Activated T-helper 1 cell treated with Interleukin-2 at 50 U/mL for 16 hours (primary cell): ENCODE results near the gene ATXN7L1.

Source experiments
- DNase-seq: peaks from one replicate; pipeline ENCODE4 v3.0.0-alpha.2; 2020; ENCODE audit warnings: low read depth

Gene ATXN7L1

DNA sequence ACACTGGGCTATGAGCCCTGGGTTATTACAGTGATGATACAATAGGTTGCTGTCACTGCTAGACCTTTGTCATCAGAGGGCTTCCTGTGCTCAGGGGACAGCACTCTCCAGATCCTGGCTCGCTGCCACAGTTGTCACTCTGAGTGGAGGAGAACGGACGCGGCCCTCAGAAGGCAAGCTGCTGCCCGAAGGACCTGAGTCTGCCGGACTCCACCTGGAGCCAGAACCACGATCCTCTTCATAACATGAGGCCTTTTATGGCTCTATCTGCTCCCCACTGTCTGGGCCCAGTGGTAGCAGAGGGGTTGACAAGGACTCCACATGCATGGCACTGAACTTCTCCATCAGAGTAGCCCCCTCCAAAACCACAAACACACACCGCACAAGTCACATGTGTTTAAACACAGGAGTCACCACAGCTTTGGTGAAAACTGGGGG is 200.4 kb downstream of the ATXN7L1 start:
- DNase-seq, result peak; percentile 38

DNA sequence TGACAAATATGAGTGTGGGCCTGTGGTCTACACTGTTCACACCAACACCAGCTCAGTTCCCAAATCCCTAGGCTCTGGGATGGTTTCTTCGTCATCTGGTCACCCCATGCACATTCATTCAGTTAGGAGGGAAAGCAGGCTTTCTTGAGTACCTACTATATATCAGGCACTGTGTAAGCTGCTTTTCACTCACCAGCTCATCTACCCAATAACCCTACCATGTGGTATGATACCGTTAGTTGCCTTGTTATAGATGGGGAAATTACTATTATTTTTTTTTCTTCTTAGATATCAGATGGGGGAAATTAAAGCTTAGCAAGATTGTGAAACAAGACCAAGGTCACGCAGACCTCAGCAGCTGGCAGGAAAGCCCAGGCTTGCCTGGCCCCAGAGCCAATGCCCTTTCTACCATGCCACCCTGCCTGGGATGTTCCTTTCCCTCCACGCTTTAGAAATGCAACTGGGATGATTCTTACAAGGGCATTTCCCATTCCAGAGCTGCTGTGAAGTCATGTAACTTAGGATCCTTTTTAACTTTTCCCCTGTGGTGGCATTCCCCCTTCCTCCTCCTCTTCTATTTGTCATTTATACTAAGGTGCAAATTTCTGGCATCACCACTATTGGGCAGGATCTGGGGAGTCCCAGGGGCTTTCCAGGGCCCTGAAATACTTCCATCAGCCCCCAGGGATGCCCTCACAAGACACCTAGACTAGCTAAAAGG is 202.0 kb downstream of the ATXN7L1 start:
- DNase-seq, result no peak

DNA sequence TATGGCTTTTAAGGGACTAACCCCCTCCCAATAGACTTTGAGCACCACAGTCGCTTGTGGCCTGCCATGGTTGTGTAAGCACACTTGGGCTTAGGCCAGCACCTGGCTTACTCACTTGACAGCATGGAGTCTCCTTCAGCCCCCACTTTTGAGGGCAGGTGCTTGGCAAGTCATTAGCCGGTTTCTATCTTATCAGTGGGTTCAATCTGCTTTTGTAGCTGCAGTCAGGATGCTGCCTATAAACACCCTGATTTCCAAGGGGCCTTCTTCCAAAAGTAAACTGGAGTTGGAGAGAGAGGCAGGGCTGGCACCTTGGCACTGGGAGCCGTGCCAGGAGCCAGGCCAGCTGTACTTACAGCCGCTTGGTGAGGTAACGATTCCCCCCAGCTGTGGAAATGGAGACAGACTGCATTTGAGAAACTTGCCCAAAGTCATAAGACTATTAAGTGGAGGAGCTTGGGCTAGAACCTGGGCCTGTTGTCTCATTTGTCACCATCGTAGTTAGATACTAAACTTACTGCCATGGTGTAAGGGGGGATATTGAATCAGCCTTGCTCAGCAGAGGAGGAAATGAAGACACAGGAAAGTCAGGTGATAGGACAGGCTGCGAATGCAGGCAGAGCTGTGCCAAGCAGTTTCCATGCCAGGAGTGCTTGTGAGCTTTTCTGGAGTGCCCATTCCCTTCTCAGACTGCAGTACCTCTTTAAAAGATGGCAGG is 202.9 kb downstream of the ATXN7L1 start:
- DNase-seq, result no peak

DNA sequence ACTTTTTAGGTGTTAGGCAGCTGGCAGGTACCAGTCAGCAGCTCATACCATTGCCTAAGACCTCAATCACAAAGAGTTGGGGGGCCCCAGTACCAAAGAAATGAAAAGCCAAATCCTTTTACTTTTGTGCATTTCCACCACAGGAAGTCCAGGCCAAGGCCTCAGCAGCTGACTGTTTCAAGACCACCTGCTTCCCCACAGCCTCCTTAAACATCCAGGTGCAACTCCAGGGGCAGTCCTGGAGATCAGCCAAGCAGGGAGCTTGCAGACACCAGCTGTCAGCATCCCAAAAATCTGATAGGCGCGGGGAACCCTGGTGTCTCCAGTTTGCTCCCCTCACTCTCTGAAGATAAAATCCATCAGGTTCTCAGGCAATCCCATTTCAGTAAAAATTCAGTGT is 203.6 kb downstream of the ATXN7L1 start:
- no peak for DNase-seq

DNA sequence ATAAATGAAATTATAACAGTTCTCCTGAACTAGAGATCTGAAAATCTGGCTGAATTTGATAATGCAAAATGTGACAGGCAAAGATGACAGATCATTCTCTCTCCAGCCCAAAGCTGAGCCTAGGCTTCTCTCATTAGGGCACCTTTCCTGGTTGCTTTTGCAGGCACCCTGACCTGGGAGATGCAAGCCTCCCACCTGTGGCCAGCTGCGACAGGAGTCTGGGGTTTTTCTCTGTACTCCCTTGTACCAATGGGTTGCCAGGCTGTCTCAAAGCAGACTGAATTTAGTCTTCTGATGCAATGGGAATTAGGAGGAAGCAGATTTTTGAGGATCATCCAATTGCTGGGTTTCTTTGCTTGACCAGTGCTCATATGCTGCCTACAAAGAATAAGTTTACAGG is 210.1 kb downstream of the ATXN7L1 start:
- no peak for DNase-seq

DNA sequence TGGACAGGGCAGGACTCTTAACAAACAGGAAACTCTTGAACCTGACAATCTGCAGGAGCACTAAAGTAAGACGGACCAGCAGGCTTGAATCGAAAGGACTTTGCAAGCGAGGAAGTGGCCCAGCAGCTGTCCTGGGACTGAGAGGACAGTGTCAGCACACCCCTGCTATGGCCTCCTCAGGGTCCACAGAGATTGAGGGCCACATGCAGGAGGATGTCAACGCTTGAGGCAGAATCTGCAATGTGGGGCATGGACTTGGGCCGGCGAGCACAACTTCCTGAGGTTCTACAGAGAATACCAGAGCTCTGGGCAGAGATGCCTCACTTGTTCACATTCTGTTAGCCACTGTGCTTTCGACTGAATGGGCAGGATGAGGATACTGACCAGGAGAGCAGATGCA is 210.7 kb downstream of the ATXN7L1 start:
- no peak for DNase-seq

DNA sequence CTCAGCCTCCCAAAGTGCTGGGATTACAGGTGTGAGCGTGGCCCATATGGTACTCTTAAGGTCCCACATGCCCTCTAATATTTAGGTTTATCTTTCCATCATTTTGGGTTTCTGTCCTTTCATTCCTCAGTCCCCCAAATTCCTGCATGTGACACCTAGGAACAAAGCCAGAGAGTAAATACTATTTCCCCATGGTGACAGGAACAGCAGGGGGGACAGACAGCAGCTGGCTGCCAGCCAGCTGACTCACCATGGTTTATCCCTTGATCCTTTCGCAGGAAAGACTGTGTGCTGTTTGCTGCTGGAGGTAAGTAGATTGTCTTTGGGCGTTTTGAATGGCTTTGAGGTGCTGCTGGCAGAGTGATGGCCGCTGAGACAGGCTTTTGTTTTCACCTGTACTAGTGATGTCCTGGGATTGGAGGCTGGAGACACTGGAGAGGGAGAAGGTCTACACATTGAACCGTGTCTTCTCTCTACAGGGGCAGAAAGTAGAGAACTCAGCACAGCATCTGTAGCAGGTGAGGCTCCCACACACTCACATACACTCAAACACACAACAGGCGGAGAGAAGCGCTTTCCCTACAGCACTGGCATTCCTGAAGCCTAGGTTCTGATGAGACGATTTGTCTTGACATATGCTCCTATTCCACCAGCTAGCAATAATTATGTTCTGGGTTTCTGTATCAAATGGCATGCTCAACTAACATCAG is 211.4 kb downstream of the ATXN7L1 start:
- no peak for DNase-seq

DNA sequence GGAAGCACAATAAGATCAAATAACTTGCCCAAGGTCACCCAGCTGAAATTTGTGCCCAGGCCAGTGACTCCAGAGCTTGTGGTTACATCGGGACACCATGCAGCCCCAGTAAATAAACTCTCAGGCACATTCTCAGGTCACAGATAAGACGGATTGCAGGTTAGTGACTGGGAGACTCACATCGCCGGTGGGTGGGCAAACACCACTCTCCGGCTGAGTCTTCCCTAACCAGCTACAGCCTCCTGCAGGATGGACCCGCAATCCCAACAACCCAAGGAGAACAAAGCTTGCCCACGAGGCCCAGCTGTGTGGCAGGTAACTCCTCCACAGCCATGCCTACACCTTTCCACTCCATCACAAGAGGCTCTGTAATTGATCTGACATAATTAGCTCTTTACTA is 213.4 kb downstream of the ATXN7L1 start:
- no peak for DNase-seq

DNA sequence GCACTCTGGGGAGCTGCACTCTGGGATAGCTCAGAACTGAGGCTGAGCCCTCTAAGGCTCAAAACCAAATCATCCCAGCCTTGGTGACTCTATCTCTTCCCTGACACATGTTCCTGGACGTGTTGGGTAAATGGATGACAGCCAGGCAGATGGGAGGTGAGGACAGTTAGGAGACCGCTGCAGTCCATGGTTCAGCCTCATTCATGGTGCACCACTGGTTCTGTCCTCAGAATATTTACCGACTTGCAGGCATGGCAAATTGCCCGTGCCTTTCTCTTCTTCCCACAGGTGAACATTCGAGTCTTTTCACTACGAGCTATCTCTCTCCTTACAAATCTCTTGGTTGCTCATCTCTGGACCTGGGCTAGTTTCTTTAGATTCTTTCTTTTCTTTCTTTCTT is 214.8 kb downstream of the ATXN7L1 start:
- no peak for DNase-seq

DNA sequence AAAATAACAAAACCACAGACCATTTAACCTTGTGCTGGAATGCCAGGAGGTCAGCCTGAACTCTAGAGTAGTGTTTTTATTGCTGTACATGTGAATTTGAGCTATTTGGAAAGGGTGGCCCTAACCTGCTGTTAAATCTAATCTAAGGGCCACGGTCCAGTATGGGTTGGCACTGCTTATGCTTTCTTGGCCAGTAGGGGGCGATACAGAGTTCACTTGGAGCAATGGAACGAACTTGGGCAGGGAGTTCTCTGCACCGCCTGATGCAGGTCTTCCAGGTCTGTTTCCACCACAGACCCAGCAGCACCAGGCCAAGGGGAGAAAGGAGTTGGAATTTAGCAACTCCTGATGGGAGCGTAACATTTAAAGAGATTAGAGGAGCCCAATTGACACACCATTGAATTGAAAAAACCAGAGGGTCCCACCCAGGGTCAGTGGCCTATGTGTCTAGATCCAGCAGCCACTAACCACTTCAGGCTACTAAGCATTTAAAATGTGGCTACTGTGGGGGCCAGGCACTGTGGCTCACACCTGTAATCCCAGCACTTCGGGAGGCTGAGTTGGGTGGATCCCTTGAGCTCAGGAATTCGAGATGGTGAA is 219.4 kb downstream of the ATXN7L1 start:
- DNase-seq, result peak; percentile 52

DNA sequence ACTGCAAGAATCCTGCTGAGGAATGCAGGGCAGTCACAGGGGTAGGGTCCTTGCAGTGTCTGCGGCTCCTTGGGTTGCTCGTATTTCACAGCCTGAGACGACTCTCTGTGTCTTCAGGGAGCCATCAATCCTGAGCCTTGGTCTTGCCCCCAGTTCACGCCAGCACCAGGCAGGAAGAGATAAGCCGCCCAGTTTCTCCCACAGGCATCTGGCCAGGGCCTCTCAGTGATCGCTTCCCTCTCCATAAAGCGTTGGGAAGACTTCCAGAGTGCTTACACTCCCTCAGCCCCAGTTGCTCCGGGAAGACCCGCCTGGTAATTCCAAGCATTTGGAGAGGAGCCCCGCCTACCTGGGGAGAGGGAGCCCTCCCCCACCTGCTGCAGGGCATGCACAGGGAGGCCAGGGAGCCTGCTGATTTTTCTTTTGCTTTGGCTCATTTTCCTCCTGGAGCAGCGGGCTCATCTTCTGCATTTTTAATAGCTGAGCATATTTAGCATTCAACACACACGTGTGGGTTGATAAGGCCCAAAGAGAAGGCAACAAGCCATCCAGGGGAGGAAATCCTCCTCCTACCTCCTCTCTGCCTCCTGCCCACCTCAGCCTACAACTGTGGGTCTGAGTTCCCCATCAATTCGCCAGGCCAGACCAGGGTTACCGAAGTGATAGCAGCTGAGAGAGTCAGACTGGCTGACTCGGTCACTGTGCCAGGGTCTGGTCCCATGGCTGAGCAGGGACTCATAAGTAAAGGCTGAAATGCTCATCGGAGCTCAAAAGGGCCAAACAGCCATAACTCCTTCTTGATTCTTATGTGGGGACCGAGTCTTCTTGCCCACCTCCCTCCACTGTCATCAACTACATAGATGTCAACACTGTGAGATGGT is 220.7 kb downstream of the ATXN7L1 start:
- no peak for DNase-seq

DNA sequence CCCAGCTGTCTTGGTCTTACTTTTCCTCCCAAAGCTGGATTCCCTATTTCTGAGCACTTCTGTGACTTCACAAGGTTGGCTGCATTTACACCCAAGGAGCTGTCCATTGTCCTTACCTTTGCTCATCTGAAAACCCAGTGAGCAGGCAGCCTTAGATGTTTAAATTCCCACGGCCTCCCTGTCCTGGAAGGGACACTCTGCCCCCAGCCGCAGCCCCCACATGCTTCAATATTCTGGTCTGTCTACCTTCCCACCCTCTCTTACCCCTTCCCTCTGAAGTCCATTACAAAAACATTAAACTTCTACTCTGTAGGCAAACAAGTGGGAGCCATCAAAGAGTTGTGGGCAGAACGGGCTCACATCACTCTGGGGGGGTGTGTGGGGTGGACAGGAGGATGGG is 221.3 kb downstream of the ATXN7L1 start:
- DNase-seq, result no peak

DNA sequence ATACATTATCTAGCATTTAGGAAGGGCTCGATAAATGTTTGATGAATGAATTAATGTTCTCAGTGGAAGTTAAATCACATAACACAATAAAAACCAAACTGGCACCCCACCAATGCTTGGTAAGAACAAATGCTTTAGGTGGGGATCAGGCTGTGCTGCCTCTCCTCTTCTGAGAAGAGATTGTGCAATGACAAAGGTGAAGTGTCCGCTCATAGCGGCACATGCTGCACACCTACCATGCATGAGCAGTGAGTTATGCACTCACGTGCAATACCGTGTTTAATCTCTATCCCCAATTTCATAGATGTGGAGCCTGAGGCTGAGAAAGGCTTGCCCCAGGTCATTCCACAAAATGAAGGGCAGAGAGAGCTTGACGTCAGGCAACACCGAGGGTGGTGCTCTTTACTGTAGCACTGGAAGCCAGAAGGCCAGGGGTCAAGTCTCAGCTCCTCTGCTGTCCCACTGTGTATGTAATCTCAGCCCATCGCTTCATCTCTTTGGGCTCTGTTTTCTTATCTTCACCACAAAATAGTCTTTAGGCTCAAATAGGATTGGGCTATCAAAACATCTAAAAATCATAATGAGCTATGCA is 222.2 kb downstream of the ATXN7L1 start:
- no peak for DNase-seq

DNA sequence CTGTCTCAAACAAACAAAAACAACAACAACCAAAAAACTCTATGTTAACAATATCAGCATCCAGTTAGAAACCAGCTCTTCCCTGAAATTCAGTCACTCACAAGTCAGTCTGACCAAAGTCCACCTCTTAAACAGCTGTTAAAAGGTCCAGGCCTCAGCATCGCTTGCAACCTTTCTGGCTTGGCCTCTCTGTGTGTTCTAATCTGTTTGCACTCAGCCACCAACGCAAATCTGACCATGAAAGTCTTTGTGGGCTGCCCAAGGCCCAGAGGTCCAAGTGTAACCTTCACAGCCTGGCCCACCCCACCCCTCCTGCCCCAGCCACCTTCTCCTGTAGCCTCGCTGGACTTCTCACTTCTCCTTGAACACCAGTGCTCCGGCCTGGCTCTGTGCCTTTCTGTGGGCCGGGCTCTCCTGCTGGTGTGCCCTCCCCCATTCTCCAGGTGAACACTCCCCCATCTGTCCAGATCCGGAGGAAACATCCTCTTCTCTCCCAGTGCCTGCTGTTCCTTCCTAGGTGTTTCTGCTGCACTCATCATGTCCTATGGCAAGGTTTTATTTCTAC is 222.9 kb downstream of the ATXN7L1 start:
- DNase-seq, result no peak

DNA sequence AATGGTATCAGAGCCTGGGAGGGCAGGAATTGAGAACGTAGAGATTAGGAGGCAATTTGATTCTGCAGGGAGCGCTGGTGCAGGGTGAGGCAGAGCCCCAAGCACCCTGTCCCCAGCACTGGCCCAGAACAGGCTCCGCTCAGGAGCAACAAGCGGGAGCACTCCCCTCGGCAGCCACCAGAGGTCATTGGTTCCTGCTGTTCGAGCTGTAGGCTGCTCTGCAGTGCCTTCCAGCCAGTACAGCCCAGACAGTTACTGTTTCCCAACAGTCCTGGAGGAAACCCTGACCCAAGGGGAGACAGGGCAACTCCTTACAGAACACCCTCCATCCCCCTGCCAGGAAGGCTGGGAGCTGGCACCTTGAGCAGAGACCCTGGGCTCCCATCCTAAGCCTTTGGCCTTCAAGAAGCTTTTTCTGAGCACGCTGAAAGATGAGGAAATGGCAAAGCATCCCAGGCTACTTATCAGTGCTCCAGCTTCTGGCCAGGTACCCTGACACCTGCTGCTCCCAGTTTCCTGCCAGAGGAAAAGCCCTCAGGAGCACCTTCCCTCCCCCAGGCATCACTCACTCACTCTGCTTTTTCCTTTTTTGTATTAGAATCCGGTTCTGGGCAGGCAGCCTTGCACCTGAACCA is 223.9 kb downstream of the ATXN7L1 start:
- peak; percentile 42 for DNase-seq

DNA sequence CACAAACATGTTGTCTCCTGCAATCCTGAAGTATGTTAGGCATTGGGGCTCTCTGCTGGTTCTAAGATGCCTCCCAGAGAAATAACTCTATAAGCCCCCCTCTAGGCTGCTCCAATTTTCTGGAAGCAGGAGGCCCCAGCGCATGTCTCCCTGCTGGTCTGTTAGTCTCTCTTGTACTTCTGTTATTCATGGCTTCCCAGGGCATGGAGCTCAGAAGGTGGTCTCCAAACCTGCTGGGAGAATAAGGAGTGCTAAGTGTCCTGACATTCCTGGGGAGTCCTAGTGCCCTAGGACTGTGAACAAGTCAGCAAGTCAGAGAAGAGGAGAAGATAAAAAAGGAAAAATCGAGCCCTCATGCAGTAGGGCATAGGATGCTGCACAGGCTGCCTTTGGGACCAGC is 224.6 kb downstream of the ATXN7L1 start:
- no peak for DNase-seq

DNA sequence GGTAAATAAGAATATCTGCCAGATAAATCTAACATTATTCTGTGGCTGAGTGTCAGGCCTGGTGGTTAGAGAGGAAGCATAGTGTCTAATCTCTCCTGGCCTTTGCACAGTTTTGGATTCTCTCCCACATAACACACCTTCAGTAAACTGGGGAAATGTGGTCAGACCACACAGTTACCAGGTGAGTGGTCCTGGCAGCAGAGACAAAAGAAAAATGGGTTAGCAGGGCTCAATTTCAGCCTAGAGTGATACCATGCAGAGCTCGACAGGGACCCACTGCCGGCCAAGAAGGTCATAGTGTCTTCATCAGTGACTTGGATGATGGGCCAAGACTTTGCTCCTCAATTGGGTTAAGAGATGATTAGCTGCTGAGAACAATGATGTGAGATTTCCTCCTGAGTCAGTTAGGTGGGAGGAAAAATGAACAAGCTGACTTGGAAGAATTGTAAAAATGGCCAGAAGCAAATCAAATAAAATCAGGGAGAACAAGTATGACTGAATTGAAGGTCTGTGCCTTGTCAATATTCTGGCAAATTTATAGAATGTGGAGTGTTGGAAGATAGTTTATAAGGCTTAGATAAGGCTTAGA is 225.9 kb downstream of the ATXN7L1 start:
- DNase-seq, result no peak

DNA sequence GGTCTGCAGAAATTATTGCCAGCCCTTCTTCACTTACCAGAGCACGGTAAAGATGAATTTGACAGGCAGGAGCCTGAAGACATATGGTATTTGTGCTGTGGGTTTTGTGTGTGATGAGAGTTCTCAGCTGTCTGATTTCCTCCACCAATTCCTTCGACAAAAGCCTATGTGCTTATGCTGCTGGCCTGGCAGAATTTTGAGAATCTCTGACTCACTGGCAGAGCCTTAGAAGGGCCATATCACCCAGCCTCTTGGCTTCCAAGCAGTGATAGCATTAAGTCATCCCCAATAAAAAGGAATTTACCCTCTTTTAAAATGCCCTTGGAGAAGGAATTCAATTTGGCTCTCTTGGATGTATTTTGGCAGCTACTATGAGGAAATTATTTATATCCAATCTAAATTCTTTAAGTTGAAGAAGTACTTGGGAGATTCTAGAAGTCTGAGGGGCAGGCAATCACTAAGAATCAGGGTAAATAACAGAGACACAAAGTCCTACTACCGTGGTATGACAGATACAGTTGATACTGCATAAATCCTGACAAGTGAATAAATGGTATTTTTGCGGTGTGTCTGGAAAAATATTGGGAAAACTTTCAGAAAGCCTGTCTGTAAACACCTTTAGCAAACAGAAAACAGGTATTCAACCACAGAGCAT is 226.5 kb downstream of the ATXN7L1 start:
- no peak for DNase-seq

DNA sequence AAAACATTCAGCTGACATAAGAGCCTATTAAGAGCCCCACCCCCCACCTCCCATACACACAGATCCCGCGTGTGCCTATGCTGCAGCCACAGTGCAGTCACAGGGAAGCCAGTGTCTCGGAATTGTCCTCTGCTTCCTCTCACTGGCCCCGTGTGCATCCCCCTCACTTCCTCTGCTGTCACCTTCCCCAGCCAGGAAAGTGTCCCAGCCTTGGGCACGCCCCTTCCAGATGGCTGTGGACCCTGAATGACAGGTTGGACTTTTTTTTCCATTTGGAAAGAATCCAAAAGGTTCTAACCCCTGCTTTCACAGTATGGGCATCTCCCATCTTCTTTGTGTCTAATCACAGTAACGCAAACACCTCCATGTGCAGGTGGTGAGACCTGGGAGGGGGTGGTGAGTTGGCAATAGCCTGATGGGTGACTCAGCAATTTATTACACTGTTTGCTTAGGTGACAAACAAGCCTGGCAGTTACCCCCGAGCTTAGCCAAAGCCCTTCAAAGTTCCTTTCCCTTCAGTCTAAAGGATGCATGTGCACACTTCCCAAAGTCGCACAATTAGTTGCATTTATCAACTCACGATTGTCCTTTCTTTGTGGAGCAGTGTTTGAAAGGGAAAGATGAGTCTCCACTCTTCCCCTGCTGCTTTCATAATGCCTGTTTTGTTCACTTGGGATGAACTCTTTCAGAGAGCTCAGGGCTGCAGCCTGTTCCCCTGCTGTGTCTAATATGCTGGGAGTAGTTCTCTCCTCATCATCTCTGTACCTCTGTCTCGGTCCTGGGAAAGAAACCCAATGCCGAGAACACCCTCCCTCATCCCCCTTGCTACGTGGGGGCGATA is 227.6 kb downstream of the ATXN7L1 start:
- DNase-seq, result no peak
